HepG2 (cell line): ENCODE results near the gene EIF2S2. TPM values are rescaled to one million over a fixed set of nuclear protein-coding genes. Genes with fewer than 3 reads are reported as not detected.

Source experiments
- SOX5 ChIP-seq: IDR thresholded peaks from 2 replicates; pipeline ENCODE4 v1.6.1; 2016; ENCODE audit warnings: borderline replicate concordance
- polyA plus RNA-seq, 8 experiments: library from polyadenylated mRNA; depleted of rRNA in 3 of 8; stranded (reverse) in 7 of 8; unstranded in 1 of 8; fragments of >200 nt; fragmentation: Illumina TruSeq in 4 of 8; extraction: Trizol in 4 of 8; gene quantifications; 2 replicates each; pipeline versions ENCODE4 v1.2.1 to v1.2.3, GENCODE V29; 2011 to 2016; ENCODE audit warnings: low read depth in 4 of 8, missing spikeins in 1 of 8, mixed read lengths in 1 of 8; ENCODE audit not compliant: insufficient read depth in 1 of 8
- total RNA-seq, 5 experiments: library from RNA; depleted of rRNA; stranded (reverse); fragments of >200 nt; fragmentation: Illumina TruSeq; extraction: Trizol; gene quantifications; 2 replicates each; pipeline ENCODE4 v1.2.3, GENCODE V29; 2016; ENCODE audit warnings: low read depth in 1 of 5
- TF ChIP-seq, protein P1 (sequence below): sonication (generic); formaldehyde crosslinking; IDR thresholded peaks from one replicate; pipeline ENCODE4 v1.5.1; 2020; ENCODE audit warnings: mild to moderate bottlenecking, missing genetic modification reagents; ENCODE audit errors: not compliant biosample characterization

The EIF2S2 gene
- total and polyA plus RNA-seq, 2 of the 13 experiments (the other 11 are each of a cell fraction or from before 2014, with no cell fraction given) = 126 to 213 TPM

DNA sequence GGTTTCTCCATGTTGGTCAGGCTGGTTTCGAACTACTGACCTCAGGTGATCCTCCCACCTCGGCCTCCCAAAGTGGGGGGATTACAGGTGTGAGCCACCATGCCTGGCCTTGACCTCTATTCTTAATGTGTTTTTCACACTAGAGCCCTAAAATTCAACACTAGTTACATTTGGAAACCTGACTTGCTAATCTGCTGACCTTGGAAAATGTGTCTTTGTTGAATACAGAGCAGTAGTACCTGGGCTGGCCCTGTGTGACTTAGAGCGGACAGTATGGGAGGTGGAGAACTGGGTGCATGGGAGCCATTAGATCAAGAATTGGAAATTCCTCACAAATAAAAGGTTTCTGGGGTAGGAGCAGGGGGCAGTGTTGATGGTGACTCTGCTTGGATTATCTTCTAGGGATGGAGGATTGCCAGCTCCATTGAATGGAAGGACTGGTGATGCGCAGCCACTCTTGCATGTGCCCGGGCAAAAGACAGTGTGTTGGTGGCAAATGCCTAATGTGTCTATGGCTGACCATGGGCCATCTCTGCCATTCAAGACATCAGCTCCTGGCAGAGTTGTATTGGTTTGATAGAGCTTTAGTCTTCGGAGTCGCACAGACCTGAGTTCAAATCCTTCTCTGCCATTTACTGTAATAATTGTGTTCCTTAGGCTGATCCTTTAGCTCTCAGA is 64.9 kb downstream of the EIF2S2 start (continued):
- TF ChIP-seq, protein P1, sequence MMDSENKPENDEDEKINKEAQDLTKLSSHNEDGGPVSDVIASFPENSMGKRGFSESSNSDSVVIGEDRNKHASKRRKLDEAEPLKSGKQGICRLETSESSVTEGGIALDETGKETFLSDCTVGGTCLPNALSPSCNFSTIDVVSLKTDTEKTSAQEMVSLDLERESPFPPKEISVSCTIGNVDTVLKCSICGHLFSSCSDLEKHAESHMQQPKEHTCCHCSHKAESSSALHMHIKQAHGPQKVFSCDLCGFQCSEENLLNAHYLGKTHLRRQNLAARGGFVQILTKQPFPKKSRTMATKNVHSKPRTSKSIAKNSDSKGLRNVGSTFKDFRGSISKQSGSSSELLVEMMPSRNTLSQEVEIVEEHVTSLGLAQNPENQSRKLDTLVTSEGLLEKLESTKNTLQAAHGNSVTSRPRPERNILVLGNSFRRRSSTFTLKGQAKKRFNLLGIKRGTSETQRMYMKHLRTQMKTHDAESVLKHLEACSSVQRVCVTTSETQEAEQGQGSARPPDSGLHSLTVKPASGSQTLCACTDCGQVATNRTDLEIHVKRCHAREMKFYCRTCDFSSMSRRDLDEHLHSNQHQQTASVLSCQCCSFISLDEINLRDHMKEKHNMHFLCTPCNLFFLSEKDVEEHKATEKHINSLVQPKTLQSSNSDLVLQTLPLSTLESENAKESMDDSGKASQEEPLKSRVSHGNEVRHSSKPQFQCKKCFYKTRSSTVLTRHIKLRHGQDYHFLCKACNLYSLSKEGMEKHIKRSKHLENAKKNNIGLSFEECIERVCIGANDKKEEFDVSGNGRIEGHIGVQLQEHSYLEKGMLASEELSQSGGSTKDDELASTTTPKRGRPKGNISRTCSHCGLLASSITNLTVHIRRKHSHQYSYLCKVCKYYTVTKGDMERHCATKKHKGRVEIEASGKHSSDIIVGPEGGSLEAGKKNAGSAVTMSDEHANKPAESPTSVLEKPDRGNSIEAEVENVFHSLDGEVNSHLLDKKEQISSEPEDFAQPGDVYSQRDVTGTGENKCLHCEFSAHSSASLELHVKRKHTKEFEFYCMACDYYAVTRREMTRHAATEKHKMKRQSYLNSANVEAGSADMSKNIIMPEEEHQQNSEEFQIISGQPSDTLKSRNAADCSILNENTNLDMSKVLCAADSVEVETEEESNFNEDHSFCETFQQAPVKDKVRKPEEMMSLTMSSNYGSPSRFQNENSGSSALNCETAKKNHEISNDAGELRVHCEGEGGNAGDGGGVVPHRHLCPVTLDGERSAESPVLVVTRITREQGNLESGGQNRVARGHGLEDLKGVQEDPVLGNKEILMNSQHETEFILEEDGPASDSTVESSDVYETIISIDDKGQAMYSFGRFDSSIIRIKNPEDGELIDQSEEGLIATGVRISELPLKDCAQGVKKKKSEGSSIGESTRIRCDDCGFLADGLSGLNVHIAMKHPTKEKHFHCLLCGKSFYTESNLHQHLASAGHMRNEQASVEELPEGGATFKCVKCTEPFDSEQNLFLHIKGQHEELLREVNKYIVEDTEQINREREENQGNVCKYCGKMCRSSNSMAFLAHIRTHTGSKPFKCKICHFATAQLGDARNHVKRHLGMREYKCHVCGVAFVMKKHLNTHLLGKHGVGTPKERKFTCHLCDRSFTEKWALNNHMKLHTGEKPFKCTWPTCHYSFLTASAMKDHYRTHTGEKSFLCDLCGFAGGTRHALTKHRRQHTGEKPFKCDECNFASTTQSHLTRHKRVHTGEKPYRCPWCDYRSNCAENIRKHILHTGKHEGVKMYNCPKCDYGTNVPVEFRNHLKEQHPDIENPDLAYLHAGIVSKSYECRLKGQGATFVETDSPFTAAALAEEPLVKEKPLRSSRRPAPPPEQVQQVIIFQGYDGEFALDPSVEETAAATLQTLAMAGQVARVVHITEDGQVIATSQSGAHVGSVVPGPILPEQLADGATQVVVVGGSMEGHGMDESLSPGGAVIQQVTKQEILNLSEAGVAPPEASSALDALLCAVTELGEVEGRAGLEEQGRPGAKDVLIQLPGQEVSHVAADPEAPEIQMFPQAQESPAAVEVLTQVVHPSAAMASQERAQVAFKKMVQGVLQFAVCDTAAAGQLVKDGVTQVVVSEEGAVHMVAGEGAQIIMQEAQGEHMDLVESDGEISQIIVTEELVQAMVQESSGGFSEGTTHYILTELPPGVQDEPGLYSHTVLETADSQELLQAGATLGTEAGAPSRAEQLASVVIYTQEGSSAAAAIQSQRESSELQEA (CRISPR knock-in tag) = no peak
- no peak for TF ChIP-seq SOX5 (CRISPR knock-in tag)
- TF ChIP-seq, all 625 proteins: peak for 7
